Hepatocyte (in vitro differentiated cells): ENCODE data around the gene ELL2. TPM values are rescaled to one million over a fixed set of nuclear protein-coding genes. Genes with fewer than 3 reads are reported as not detected.

ENCODE experiments used
- DNase-seq: peaks from one replicate; pipeline ENCODE4 v3.0.0-alpha.2; 2016; ENCODE audit warnings: low spot score
- H2AFZ ChIP-seq: fragments of 200-600 bp; sonication (generic); 2 replicates; pipeline ENCODE4 v1.6.0; 2016; ENCODE audit warnings: antibody characterized with exemption, mild to moderate bottlenecking
- H3K27ac ChIP-seq: fragments of 200-600 bp; sonication (generic); 2 replicates; pipeline ENCODE4 v1.5.1; 2016; ENCODE audit warnings: mild to moderate bottlenecking
- H3K27me3 ChIP-seq: fragments of 200-600 bp; sonication (generic); 2 replicates; pipeline ENCODE4 v1.6.1; 2016
- H3K36me3 ChIP-seq: fragments of 200-600 bp; sonication (generic); replicated peaks from 2 replicates; pipeline ENCODE4 v1.5.1; 2016; ENCODE audit warnings: low read depth; ENCODE audit not compliant: insufficient read depth
- H3K4me1 ChIP-seq: fragments of 200-600 bp; sonication (generic); 2 replicates; pipeline ENCODE4 v1.5.1; 2016; ENCODE audit warnings: mild to moderate bottlenecking, moderate library complexity; ENCODE audit not compliant: insufficient read depth
- H3K4me2 ChIP-seq: fragments of 200-600 bp; sonication (generic); 2 replicates; pipeline ENCODE4 v1.6.0; 2016
- H3K4me3 ChIP-seq: fragments of 200-600 bp; sonication (generic); 2 replicates; pipeline ENCODE4 v1.5.1; 2016; ENCODE audit warnings: mild to moderate bottlenecking
- H3K79me2 ChIP-seq: fragments of 200-600 bp; sonication (generic); 2 replicates; pipeline ENCODE4 v1.6.0; 2017; ENCODE audit warnings: mild to moderate bottlenecking
- H3K9me2 ChIP-seq: fragments of 200-600 bp; sonication (generic); replicated peaks from 2 replicates; pipeline ENCODE4 v1.6.0; 2017; ENCODE audit warnings: mild to moderate bottlenecking; ENCODE audit not compliant: insufficient read depth
- H3K9me3 ChIP-seq: fragments of 200-600 bp; sonication (generic); 2 replicates; pipeline ENCODE4 v1.5.1; 2016; ENCODE audit warnings: low read depth, mild to moderate bottlenecking
- H4K20me1 ChIP-seq: fragments of 200-600 bp; sonication (generic); 2 replicates; pipeline ENCODE4 v1.6.0; 2016; ENCODE audit warnings: mild to moderate bottlenecking; ENCODE audit not compliant: insufficient read depth, poor library complexity, severe bottlenecking
- EZH2 ChIP-seq: fragments of 200-600 bp; sonication (generic); IDR thresholded peaks from 2 replicates; pipeline ENCODE4 v1.6.1; 2016; ENCODE audit warnings: antibody characterized with exemption, mild to moderate bottlenecking, borderline replicate concordance
- EZH2phosphoT487 ChIP-seq: fragments of 200-600 bp; sonication (generic); IDR thresholded peaks from one replicate; pipeline ENCODE4 v1.6.1; 2018; ENCODE audit warnings: antibody characterized with exemption, mild to moderate bottlenecking, low read depth, moderate library complexity; ENCODE audit not compliant: unreplicated experiment, severe bottlenecking
- WGBS: methylation state at CpG from one replicate; pipeline ENCODE4 v1.1.6; 2016; ENCODE audit warnings: low lambda C conversion rate; ENCODE audit errors: missing lambda C conversion rate; 5-methylcytosine and 5-hydroxymethylcytosine counted together
- polyA plus RNA-seq: library from polyadenylated mRNA; unstranded; fragments of >200 nt; fragmentation: Nextera tagmentation; extraction: Ambion mirVana; gene quantifications from 2 replicates; pipeline ENCODE4 v1.2.1, GENCODE V29; 2016
- total RNA-seq: library from RNA; depleted of rRNA; stranded (reverse); fragments of >200 nt; gene quantifications from 2 replicates; pipeline ENCODE4 v1.2.3, GENCODE V29; 2014
- TF ChIP-seq, protein P1 (sequence below): fragments of 200-600 bp; sonication (generic); IDR thresholded peaks from 2 replicates; pipeline ENCODE4 v1.5.1; 2016; ENCODE audit warnings: antibody characterized with exemption, mild to moderate bottlenecking; ENCODE audit not compliant: poor library complexity

Gene ELL2
- total and polyA plus RNA-seq, 2 experiments from 2014 or later: 34.6 to 56.0 TPM

DNA sequence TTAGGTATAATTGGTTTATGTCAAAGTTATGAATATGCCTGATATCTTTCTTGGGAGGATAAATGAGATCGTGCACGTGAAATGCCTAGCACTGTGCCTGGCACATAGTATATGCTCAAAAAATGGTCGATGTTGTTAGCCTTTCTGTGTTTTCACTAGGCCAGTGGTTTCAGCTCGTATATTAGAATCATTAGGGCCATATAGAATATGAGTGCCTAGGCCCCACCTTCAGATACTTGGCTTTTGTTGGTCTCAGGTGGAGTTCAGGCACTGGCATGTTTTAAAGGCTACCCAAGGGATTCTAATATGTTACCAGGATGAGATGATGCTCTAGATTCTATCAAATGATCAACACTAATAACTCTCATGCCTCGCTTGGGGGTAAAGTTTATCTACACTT lies 56.8 kb downstream of the ELL2 start:
- no peaks in the 10 kb centered on the region for H3K36me3 ChIP-seq
- peaks cover 2% of the 10 kb centered on the region for H4K20me1 ChIP-seq
- H3K79me2 ChIP-seq: peaks cover 40% of the 10 kb centered on the region
- H3K9me2 ChIP-seq: no peaks in the 10 kb centered on the region
- H3K4me1 ChIP-seq: peaks cover 6% of the 10 kb centered on the region
- 93% methylated on average over 5 of the region's 5 CpGs for WGBS
- TF ChIP-seq, protein P1, sequence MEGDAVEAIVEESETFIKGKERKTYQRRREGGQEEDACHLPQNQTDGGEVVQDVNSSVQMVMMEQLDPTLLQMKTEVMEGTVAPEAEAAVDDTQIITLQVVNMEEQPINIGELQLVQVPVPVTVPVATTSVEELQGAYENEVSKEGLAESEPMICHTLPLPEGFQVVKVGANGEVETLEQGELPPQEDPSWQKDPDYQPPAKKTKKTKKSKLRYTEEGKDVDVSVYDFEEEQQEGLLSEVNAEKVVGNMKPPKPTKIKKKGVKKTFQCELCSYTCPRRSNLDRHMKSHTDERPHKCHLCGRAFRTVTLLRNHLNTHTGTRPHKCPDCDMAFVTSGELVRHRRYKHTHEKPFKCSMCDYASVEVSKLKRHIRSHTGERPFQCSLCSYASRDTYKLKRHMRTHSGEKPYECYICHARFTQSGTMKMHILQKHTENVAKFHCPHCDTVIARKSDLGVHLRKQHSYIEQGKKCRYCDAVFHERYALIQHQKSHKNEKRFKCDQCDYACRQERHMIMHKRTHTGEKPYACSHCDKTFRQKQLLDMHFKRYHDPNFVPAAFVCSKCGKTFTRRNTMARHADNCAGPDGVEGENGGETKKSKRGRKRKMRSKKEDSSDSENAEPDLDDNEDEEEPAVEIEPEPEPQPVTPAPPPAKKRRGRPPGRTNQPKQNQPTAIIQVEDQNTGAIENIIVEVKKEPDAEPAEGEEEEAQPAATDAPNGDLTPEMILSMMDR: no peak
- TF ChIP-seq EZH2 (no peak), EZH2phosphoT487 (no peak)
- H3K27ac ChIP-seq: no peak overlapping the region
- no peak overlapping the region for H2AFZ ChIP-seq
- no peak overlapping the region for H3K4me2 ChIP-seq
- no peak for DNase-seq
- H3K27me3 ChIP-seq: no peaks in the 10 kb centered on the region
- no peaks in the 10 kb centered on the region for H3K9me3 ChIP-seq
- H3K4me3 ChIP-seq: no peak overlapping the region

DNA sequence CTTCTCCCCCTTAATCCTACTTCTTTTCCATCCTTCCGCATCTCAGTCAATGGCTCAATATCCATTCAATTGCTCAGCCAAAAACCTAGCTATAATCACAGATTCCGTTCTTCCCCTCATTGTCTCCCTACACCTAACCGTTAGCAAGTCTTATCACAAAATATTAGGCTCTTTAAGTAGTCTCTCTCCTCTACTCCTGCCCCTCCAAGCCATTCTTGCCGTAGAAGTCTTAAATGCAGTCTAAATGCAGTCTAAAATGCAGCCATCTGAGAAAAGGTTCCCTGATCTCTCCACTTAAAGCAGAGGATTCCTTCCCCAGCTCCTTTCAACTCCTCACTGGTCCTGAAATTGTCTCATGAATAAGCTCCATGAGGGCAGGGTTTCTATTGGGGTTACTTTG lies 57.8 kb downstream of the ELL2 start:
- H3K4me1 ChIP-seq: peaks cover 6% of the 10 kb centered on the region
- whole genome bisulfite sequencing: 93% methylated on average over 4 of the region's 4 CpGs
- no peak overlapping the region for H2AFZ ChIP-seq
- peaks cover 2% of the 10 kb centered on the region for H4K20me1 ChIP-seq
- no peaks in the 10 kb centered on the region for H3K27me3 ChIP-seq
- H3K79me2 ChIP-seq: peaks cover 31% of the 10 kb centered on the region
- no peak overlapping the region for H3K27ac ChIP-seq
- TF ChIP-seq, protein P1: no peak
- TF ChIP-seq EZH2phosphoT487: no peak
- TF ChIP-seq EZH2: no peak
- no peak for DNase-seq
- no peaks in the 10 kb centered on the region for H3K9me2 ChIP-seq
- no peak overlapping the region for H3K4me2 ChIP-seq
- no peaks in the 10 kb centered on the region for H3K36me3 ChIP-seq
- no peak overlapping the region for H3K4me3 ChIP-seq
- H3K9me3 ChIP-seq: no peaks in the 10 kb centered on the region

DNA sequence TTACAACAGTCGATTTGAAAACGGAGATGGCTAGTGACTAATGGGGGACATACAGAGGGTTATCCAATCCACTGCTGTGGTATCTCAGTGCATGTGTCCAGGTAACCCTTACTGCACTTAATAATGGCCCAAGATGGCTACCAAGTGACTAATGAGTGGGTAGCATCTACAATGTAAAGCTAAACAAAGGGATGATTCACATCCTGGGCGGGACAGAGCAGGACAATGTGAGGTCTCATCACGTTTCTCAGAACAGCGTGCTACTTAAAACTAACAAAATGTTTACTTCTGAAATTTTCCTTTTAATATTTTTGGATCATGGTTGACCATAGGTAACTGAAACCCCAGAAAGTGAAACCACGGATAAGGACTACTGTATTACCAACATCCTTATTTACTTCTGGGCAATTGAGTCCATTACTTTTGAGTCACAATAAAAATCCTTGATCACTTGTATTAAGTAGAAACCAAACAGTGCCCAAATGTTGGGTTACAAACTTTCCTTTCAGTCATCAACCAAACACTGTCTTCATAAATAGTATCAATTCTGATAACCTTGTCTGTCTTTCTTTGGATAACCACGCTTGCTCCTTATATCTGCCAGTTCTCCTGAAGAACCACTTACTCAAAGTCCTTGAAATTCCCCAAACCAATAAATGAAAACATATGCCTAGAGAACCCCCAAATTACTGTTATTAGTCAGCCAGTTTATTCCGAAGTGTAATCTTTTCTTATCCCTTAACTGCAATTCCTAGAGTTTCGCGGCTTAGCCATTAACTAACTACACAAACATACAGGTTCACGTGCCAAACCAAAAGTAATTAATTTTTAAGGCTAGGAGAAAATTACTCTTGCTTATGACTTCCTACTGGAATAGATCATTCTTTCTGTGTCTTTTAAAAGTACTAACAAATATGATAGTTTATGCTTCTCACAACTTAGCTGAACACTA lies 59.7 kb downstream of the ELL2 start:
- Histone ChIP-seq H2AFZ (no peak overlapping the region), H3K79me2 (peaks cover 22% of the 10 kb centered on the region), H3K27ac (peak overlapping the region; percentile 32), H3K4me1 (peaks cover 6% of the 10 kb centered on the region), H3K27me3 (no peaks in the 10 kb centered on the region), H3K9me2 (no peaks in the 10 kb centered on the region), H3K4me2 (no peak overlapping the region), H3K36me3 (peaks cover 3% of the 10 kb centered on the region), H4K20me1 (no peaks in the 10 kb centered on the region), H3K9me3 (no peaks in the 10 kb centered on the region), H3K4me3 (no peak overlapping the region)
- no peak for DNase-seq
- 77% methylated on average over 11 of the region's 11 CpGs for WGBS
- TF ChIP-seq EZH2phosphoT487: no peak
- TF ChIP-seq, protein P1: no peak
- TF ChIP-seq EZH2: no peak
